GM06990 (cell line): ENCODE results near the gene PBX1.

Experiments
- DNase-seq: peaks from one replicate; pipeline ENCODE4 v3.0.0-alpha.2; 2011; ENCODE audit not compliant: insufficient read length; ENCODE audit errors: extremely low read depth
- H3K27me3 ChIP-seq: replicated peaks from 2 replicates; pipeline ENCODE4 v1.6.0; 2011; ENCODE audit warnings: low read length; ENCODE audit not compliant: control insufficient read depth, insufficient read depth
- H3K36me3 ChIP-seq: 2 replicates; pipeline ENCODE4 v1.5.1; 2011; ENCODE audit warnings: low read length; ENCODE audit not compliant: control insufficient read depth, insufficient read depth
- H3K4me3 ChIP-seq: replicated peaks from 2 replicates; pipeline ENCODE4 v1.5.1; 2011; ENCODE audit warnings: low read depth, mild to moderate bottlenecking, control low read depth, low read length
- CTCF ChIP-seq: IDR thresholded peaks from 2 replicates; pipeline ENCODE4 v1.5.1; 2011; ENCODE audit warnings: low read length, control low read depth, mild to moderate bottlenecking, inconsistent platforms; ENCODE audit not compliant: insufficient read depth, poor library complexity, severe bottlenecking

The PBX1 gene

GRCh38 chr1:164802529-164803282, 243.7 kb downstream of the PBX1 start:
- no peak for DNase-seq
- Histone ChIP-seq H3K4me3 (no peak overlapping the region), H3K36me3 (no peaks in the 10 kb centered on the region), H3K27me3 (no peaks in the 10 kb centered on the region)
- TF ChIP-seq CTCF, result no peak

GRCh38 chr1:164803366-164803765, 244.4 kb downstream of the PBX1 start:
- Histone ChIP-seq H3K27me3 (no peaks in the 10 kb centered on the region), H3K4me3 (no peak overlapping the region), H3K36me3 (no peaks in the 10 kb centered on the region)
- no peak for DNase-seq
- TF ChIP-seq CTCF, result no peak

- Histone ChIP-seq H3K36me3 (no peaks in the 10 kb centered on the region), H3K27me3 (no peaks in the 10 kb centered on the region), H3K4me3 (no peak overlapping the region)
- TF ChIP-seq CTCF, result no peak
- no peak for DNase-seq
Observed at GRCh38 chr1:164804366-164804765, 245.4 kb downstream of the PBX1 start.

- Histone ChIP-seq H3K36me3 (no peaks in the 10 kb centered on the region), H3K27me3 (no peaks in the 10 kb centered on the region), H3K4me3 (no peak overlapping the region)
- DNase-seq, result no peak
- no peak for TF ChIP-seq CTCF
Observed at GRCh38 chr1:164805399-164805798, 246.4 kb downstream of the PBX1 start.

- Histone ChIP-seq H3K36me3 (no peaks in the 10 kb centered on the region), H3K27me3 (no peaks in the 10 kb centered on the region), H3K4me3 (no peak overlapping the region)
- TF ChIP-seq CTCF, result no peak
- no peak for DNase-seq
Observed at GRCh38 chr1:164806531-164806930, 247.5 kb downstream of the PBX1 start.

GRCh38 chr1:164813776-164814175, 254.8 kb downstream of the PBX1 start:
- H3K4me3 ChIP-seq, result no peak overlapping the region
- no peaks in the 10 kb centered on the region for H3K27me3 ChIP-seq
- no peak for TF ChIP-seq CTCF
- H3K36me3 ChIP-seq, result no peaks in the 10 kb centered on the region
- DNase-seq, result no peak
